GM13977 (cell line): ENCODE measurements around the gene TTC28.

Experiments
- DNase-seq: peaks from one replicate; pipeline ENCODE4 v3.0.0; 2012; ENCODE audit warnings: low spot score
- CTCF ChIP-seq: IDR thresholded peaks from 2 replicates; pipeline ENCODE4 v1.5.1; 2012; ENCODE audit warnings: mild to moderate bottlenecking, control low read depth; ENCODE audit not compliant: insufficient read depth; ENCODE audit errors: extremely low read depth, missing control alignments
- in situ Hi-C: fragments of 300-500 bp; cut with MboI; formaldehyde crosslinking; loops from one replicate; pipeline ENCODE4 v1.12.0; 2022; ENCODE audit warnings: low sequenced_read_pairs, low pct_unique_long_range_greater_than_20kb, mixed read lengths, inconsistent platforms; ENCODE audit not compliant: unreplicated experiment

Gene TTC28

GRCh38 chr22:28008056-28008455, 671.6 kb downstream of the TTC28 start:
- TF ChIP-seq CTCF, result no peak
- no peak for DNase-seq
- in situ Hi-C loops, result loop anchor here (5.0 kb wide), 1 partner anchor 121 kb away; no protein-coding TSS in a partner anchor

GRCh38 chr22:28006271-28006670, 673.4 kb downstream of the TTC28 start:
- no peak for TF ChIP-seq CTCF
- DNase-seq, result no peak

GRCh38 chr22:28005513-28005912, 674.1 kb downstream of the TTC28 start:
- in situ Hi-C loops, result loop anchor here (5.0 kb wide), 1 partner anchor 118 kb away; no protein-coding TSS in a partner anchor
- no peak for TF ChIP-seq CTCF

More at GRCh38 chr22:28006271-28006670, 673.4 kb downstream of the TTC28 start:
- in situ Hi-C loops, result loop anchor here (5.0 kb wide), 1 partner anchor 119 kb away; no protein-coding TSS in a partner anchor

GRCh38 chr22:28004021-28004420, 675.6 kb downstream of the TTC28 start:
- no peak for DNase-seq
- in situ Hi-C loops, result no loop called here
- TF ChIP-seq CTCF, result no peak

More at GRCh38 chr22:28005513-28005912, 674.1 kb downstream of the TTC28 start:
- DNase-seq, result no peak

GRCh38 chr22:28002863-28003565, 676.6 kb downstream of the TTC28 start:
- in situ Hi-C loops, result no loop called here
- no peak for TF ChIP-seq CTCF
- DNase-seq, result no peak

- no peak for TF ChIP-seq CTCF
- no peak for DNase-seq
- in situ Hi-C loops, result no loop called here
These were observed 677.4 kb downstream of the TTC28 start for GRCh38 chr22:28002181-28002700.
